GM21529 (cell line): Measurements from ENCODE around the gene PKNOX2.

Source experiments
- ATAC-seq: cut with Tn5 transposase; IDR thresholded peaks from one replicate; pipeline ENCODE4 v1.9.1; 2021; ENCODE audit not compliant: unreplicated experiment

PKNOX2 gene

GRCh38 chr11:125463590-125464269 lies 299.2 kb downstream of the PKNOX2 start:
- no peak for ATAC-seq

DNA sequence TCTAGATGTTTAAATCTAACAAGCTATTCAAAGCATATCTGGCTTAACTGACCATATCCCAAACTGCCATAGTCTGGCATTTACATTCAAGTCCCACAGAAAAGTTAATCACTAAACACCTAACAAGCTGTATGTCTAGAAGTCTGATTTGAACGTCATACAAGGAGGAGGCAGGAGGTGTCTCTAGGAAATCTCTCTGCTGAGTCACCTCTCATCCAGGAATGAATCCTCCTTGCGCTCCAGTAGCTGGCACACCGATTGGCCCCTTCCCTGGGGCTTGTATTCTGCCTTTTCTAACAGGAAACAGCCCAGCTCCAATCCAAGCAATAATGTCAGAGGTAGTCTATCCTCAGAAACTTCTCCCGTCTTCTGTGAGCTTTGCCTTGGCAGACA lies 299.7 kb downstream of the PKNOX2 start:
- ATAC-seq: no peak

DNA sequence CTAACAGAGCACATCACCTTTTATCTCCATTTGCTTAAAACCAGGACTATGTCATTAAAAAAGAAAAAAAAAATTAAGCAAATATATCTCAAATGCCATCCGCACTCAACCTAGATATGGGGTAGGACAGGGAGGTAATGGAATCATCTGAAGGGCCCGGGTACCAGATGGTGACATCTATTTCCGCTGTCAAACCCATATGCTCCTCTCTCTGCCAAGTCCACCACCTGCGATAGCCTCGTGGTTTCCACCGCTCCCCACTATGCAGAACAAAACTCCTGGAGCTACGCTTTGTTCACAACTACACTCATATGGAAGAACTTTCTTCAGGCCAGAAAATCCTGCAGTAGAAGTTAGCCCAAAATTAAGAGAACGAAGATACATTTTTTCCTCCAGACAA lies 300.1 kb downstream of the PKNOX2 start:
- no peak for ATAC-seq

- no peak for ATAC-seq
Measured at GRCh38 chr11:125465255-125465654, 300.7 kb downstream of the PKNOX2 start.

- ATAC-seq: no peak
Measured at GRCh38 chr11:125465701-125466100, 301.1 kb downstream of the PKNOX2 start.

DNA sequence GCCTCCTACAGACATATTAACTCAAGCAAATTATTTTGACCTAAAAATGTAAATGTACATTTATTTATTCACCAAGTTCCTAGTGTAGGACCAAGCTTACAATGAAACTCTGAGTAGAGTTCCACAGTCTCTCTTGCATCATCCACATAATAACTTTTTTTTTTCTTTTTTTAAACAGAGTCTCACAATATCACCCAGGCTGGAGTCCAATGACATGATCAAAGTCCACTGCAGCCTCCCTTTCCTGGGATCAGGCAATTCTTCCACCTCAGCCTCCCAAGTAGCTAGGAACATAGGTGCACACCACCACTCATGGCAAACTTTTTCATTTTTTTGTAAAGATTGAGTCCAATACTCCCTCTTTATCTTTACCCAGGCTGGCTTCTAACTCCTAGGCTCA lies 303.5 kb downstream of the PKNOX2 start:
- ATAC-seq: no peak

DNA sequence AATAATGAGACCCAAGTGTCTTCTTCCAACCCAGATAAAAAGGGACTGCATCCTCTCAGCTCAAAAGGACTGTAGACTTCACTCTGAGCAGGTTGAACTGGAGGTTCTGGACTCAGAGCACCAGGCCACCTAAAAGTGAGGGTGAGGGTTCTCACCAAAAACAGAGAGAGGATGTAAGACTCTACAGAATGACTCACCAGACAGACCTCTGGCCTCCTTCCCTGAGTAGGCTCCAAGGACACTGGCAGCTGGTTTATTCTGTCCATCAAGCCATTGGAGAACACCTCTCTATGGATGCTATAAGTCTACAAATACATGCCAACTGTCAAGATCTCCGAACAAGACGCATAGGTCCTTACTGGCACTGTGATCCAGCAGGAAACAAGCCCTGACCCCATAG lies 304.3 kb downstream of the PKNOX2 start:
- no peak for ATAC-seq

GRCh38 chr11:125470355-125470754 lies 305.8 kb downstream of the PKNOX2 start:
- ATAC-seq: no peak

DNA sequence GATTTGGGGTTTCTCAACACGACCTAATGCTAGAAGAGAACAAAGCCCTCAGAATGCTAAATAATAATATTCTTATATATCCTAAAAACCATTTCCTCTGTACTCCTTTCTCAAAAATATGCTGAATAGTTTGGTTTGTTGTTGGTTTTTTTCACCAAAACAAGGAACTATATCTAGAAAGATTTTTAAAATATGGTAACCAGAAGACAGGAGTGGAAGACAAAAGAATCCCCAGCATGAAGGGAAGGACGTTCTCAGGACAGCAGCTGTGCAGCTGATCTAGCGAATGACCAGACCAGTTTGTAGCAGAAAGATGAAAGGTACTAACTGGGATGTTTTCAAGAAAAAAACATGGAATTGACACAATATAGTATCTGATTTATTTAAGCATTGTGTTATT lies 312.2 kb downstream of the PKNOX2 start:
- no peak for ATAC-seq

DNA sequence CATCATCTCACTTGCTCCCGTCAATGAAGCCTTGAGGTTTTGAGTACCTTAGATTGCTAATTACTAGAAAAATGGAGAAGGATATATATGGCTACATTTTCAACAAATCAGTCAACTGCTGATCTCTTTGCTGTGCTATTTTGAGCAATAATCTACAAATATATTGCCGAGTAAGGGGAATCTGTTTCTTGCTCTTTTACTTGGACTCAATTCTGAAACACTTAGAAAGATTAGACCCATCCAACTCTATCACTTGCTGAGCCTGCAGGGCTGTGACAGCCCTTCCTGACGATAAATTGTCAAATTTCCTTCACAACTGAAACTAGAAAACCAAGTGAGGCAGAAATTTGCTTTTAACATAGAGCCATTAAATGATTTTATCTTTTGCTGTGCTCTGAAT lies 314.6 kb downstream of the PKNOX2 start:
- no peak for ATAC-seq

- ATAC-seq: no peak
Measured at GRCh38 chr11:125481531-125481930, 317.0 kb downstream of the PKNOX2 start.
